ENCODE measurements around the gene HMG20A. TPM values are rescaled to one million over a fixed set of nuclear protein-coding genes. Genes with fewer than 3 reads are reported as not detected.
A peak's percentile ranks its signal among the peaks of the same experiment; 100 is the strongest.

HMG20A gene
- polyA plus RNA-seq (2013, experiment 1 of 2) = 33.6 TPM
- polyA plus RNA-seq (2013, experiment 2 of 2) = 33.6 TPM

- Histone ChIP-seq H3K18ac (ENCODE audit: low read length) (peak within 1 kb of the TSS; percentile 69), H3K27ac (ENCODE audit: low read depth, low read length) (peak within 1 kb of the TSS; percentile 39), H3K79me1 (ENCODE audit: low read length) (peaks cover 14% of the 10 kb centered on the region), H2AK5ac (ENCODE audit: low read length) (no peak within 1 kb of the TSS), H3K4me3 (ENCODE audit: low read length) (peak within 1 kb of the TSS; percentile 74), H3K23ac (ENCODE audit: low read length) (no peak within 1 kb of the TSS), H2BK120ac (ENCODE audit: low read depth, low read length) (no peak within 1 kb of the TSS), H2BK15ac (replicated peaks; ENCODE audit: low read depth) (no peak within 1 kb of the TSS), H3K4ac (ENCODE audit: low read depth, low read length) (no peak within 1 kb of the TSS), H3K9ac (ENCODE audit: low read length) (peak within 1 kb of the TSS; percentile 84), H3K56ac (ENCODE audit: low read length) (peak within 1 kb of the TSS; percentile 95), H2BK5ac (ENCODE audit: low read length) (peak within 1 kb of the TSS; percentile 87), H3K36me3 (ENCODE audit: control insufficient read depth, insufficient read depth, low read length) (no peaks in the 10 kb centered on the region), H3K79me2 (ENCODE audit: control insufficient read depth, insufficient read depth, low read length) (peaks cover 23% of the 10 kb centered on the region), H4K8ac (ENCODE audit: low read depth, low read length) (no peak within 1 kb of the TSS), H3K4me2 (ENCODE audit: low read length) (peak within 1 kb of the TSS; percentile 82), H3K27me3 (ENCODE audit: insufficient read depth, low read length, poor library complexity) (no peaks in the 10 kb centered on the region), H3K4me1 (ENCODE audit: control insufficient read depth, low read depth, low read length) (peaks cover 6% of the 10 kb centered on the region), H4K5ac (ENCODE audit: low read length) (no peak within 1 kb of the TSS)
- WGBS (ENCODE audit: extremely low coverage, insufficient coverage, low lambda C conversion rate) = no CpG with 5 or more reads among the region's 25 CpGs
- peak; percentile 92 for DNase-seq
Observed at GRCh38 chr15:77420610-77421369, at the start of gene HMG20A. Gene HMG20A (plus strand): TSS chr15:77420888. CDS start chr15:77458408, 37,520 bp downstream.

GRCh38 chr15:77371850-77372563 lies 48.7 kb upstream of the HMG20A start:
- no peak for DNase-seq
- Histone ChIP-seq H2AK5ac (ENCODE audit: low read length) (no peak overlapping the region), H3K4me3 (ENCODE audit: low read length) (no peak overlapping the region), H3K18ac (ENCODE audit: low read length) (no peak overlapping the region), H3K27ac (ENCODE audit: low read depth, low read length) (no peak overlapping the region), H3K9ac (ENCODE audit: low read length) (no peak overlapping the region), H3K56ac (ENCODE audit: low read length) (no peak overlapping the region), H3K4me2 (ENCODE audit: low read length) (no peak overlapping the region), H3K36me3 (ENCODE audit: control insufficient read depth, insufficient read depth, low read length) (no peaks in the 10 kb centered on the region), H4K8ac (ENCODE audit: low read depth, low read length) (no peak overlapping the region), H3K4ac (ENCODE audit: low read depth, low read length) (no peak overlapping the region), H3K27me3 (ENCODE audit: insufficient read depth, low read length, poor library complexity) (no peaks in the 10 kb centered on the region), H2BK15ac (replicated peaks; ENCODE audit: low read depth) (no peak overlapping the region), H2BK120ac (ENCODE audit: low read depth, low read length) (no peak overlapping the region), H4K5ac (ENCODE audit: low read length) (no peak overlapping the region), H3K4me1 (ENCODE audit: control insufficient read depth, low read depth, low read length) (no peaks in the 10 kb centered on the region), H3K79me2 (ENCODE audit: control insufficient read depth, insufficient read depth, low read length) (no peaks in the 10 kb centered on the region), H3K79me1 (ENCODE audit: low read length) (no peaks in the 10 kb centered on the region), H3K23ac (ENCODE audit: low read length) (no peak overlapping the region), H2BK5ac (ENCODE audit: low read length) (no peak overlapping the region)
- WGBS (ENCODE audit: extremely low coverage, insufficient coverage, low lambda C conversion rate) = no CpG with 5 or more reads among the region's 5 CpGs

- H3K23ac ChIP-seq (ENCODE audit: low read length) = no peak overlapping the region
- no peak overlapping the region for H2AK5ac ChIP-seq (ENCODE audit: low read length)
- no peaks in the 10 kb centered on the region for H3K36me3 ChIP-seq (ENCODE audit: control insufficient read depth, insufficient read depth, low read length)
- no peak overlapping the region for H3K9ac ChIP-seq (ENCODE audit: low read length)
- H3K27ac ChIP-seq (ENCODE audit: low read depth, low read length) = no peak overlapping the region
- no peak overlapping the region for H2BK15ac ChIP-seq (replicated peaks; ENCODE audit: low read depth)
- no peaks in the 10 kb centered on the region for H3K79me1 ChIP-seq (ENCODE audit: low read length)
- no peak overlapping the region for H3K56ac ChIP-seq (ENCODE audit: low read length)
- no peak overlapping the region for H2BK120ac ChIP-seq (ENCODE audit: low read depth, low read length)
- no CpG with 5 or more reads among the region's 4 CpGs for WGBS (ENCODE audit: extremely low coverage, insufficient coverage, low lambda C conversion rate)
- H3K4me2 ChIP-seq (ENCODE audit: low read length) = no peak overlapping the region
- no peak for DNase-seq
- H3K4me1 ChIP-seq (ENCODE audit: control insufficient read depth, low read depth, low read length) = no peaks in the 10 kb centered on the region
- no peak overlapping the region for H4K8ac ChIP-seq (ENCODE audit: low read depth, low read length)
- H3K79me2 ChIP-seq (ENCODE audit: control insufficient read depth, insufficient read depth, low read length) = no peaks in the 10 kb centered on the region
- H3K4me3 ChIP-seq (ENCODE audit: low read length) = no peak overlapping the region
- H2BK5ac ChIP-seq (ENCODE audit: low read length) = no peak overlapping the region
- H3K18ac ChIP-seq (ENCODE audit: low read length) = no peak overlapping the region
- H3K4ac ChIP-seq (ENCODE audit: low read depth, low read length) = no peak overlapping the region
- no peaks in the 10 kb centered on the region for H3K27me3 ChIP-seq (ENCODE audit: insufficient read depth, low read length, poor library complexity)
- H4K5ac ChIP-seq (ENCODE audit: low read length) = no peak overlapping the region
Observed at GRCh38 chr15:77373441-77373840, 47.2 kb upstream of the HMG20A start.

GRCh38 chr15:77375133-77375532 lies 45.6 kb upstream of the HMG20A start:
- Histone ChIP-seq H3K27me3 (ENCODE audit: insufficient read depth, low read length, poor library complexity) (no peaks in the 10 kb centered on the region), H3K4me1 (ENCODE audit: control insufficient read depth, low read depth, low read length) (no peaks in the 10 kb centered on the region), H2BK120ac (ENCODE audit: low read depth, low read length) (no peak overlapping the region), H3K36me3 (ENCODE audit: control insufficient read depth, insufficient read depth, low read length) (no peaks in the 10 kb centered on the region), H3K9ac (ENCODE audit: low read length) (no peak overlapping the region), H3K79me2 (ENCODE audit: control insufficient read depth, insufficient read depth, low read length) (no peaks in the 10 kb centered on the region), H3K56ac (ENCODE audit: low read length) (no peak overlapping the region), H2BK5ac (ENCODE audit: low read length) (no peak overlapping the region), H3K27ac (ENCODE audit: low read depth, low read length) (no peak overlapping the region), H4K5ac (ENCODE audit: low read length) (no peak overlapping the region), H3K23ac (ENCODE audit: low read length) (no peak overlapping the region), H2BK15ac (replicated peaks; ENCODE audit: low read depth) (no peak overlapping the region), H3K4me2 (ENCODE audit: low read length) (no peak overlapping the region), H3K4me3 (ENCODE audit: low read length) (no peak overlapping the region), H3K4ac (ENCODE audit: low read depth, low read length) (no peak overlapping the region), H3K18ac (ENCODE audit: low read length) (no peak overlapping the region), H4K8ac (ENCODE audit: low read depth, low read length) (no peak overlapping the region), H2AK5ac (ENCODE audit: low read length) (no peak overlapping the region), H3K79me1 (ENCODE audit: low read length) (no peaks in the 10 kb centered on the region)
- no CpG with 5 or more reads among the region's 1 CpG for WGBS (ENCODE audit: extremely low coverage, insufficient coverage, low lambda C conversion rate)
- DNase-seq = no peak

- H3K4ac ChIP-seq (ENCODE audit: low read depth, low read length) = no peak overlapping the region
- H3K9ac ChIP-seq (ENCODE audit: low read length) = no peak overlapping the region
- no peak overlapping the region for H2BK5ac ChIP-seq (ENCODE audit: low read length)
- no peak overlapping the region for H2BK120ac ChIP-seq (ENCODE audit: low read depth, low read length)
- H4K5ac ChIP-seq (ENCODE audit: low read length) = no peak overlapping the region
- H3K23ac ChIP-seq (ENCODE audit: low read length) = no peak overlapping the region
- no peaks in the 10 kb centered on the region for H3K4me1 ChIP-seq (ENCODE audit: control insufficient read depth, low read depth, low read length)
- no peaks in the 10 kb centered on the region for H3K79me2 ChIP-seq (ENCODE audit: control insufficient read depth, insufficient read depth, low read length)
- WGBS (ENCODE audit: extremely low coverage, insufficient coverage, low lambda C conversion rate) = no CpG with 5 or more reads among the region's 1 CpG
- no peaks in the 10 kb centered on the region for H3K27me3 ChIP-seq (ENCODE audit: insufficient read depth, low read length, poor library complexity)
- H3K4me3 ChIP-seq (ENCODE audit: low read length) = no peak overlapping the region
- no peak overlapping the region for H3K18ac ChIP-seq (ENCODE audit: low read length)
- H2AK5ac ChIP-seq (ENCODE audit: low read length) = no peak overlapping the region
- no peaks in the 10 kb centered on the region for H3K36me3 ChIP-seq (ENCODE audit: control insufficient read depth, insufficient read depth, low read length)
- H3K4me2 ChIP-seq (ENCODE audit: low read length) = no peak overlapping the region
- H3K79me1 ChIP-seq (ENCODE audit: low read length) = peaks cover 2% of the 10 kb centered on the region
- H4K8ac ChIP-seq (ENCODE audit: low read depth, low read length) = no peak overlapping the region
- no peak overlapping the region for H2BK15ac ChIP-seq (replicated peaks; ENCODE audit: low read depth)
- no peak overlapping the region for H3K56ac ChIP-seq (ENCODE audit: low read length)
- no peak for DNase-seq
- no peak overlapping the region for H3K27ac ChIP-seq (ENCODE audit: low read depth, low read length)
Observed at GRCh38 chr15:77376770-77377169, 43.9 kb upstream of the HMG20A start.

All from mesendoderm (in vitro differentiated cells).